Liver (tissue), 9 donors: Measurements from ENCODE around the gene EEF1A1. TPM values are rescaled to one million over a fixed set of nuclear protein-coding genes. Genes with fewer than 3 reads are reported as not detected.

Source experiments
- DNase-seq: peaks from one replicate; pipeline ENCODE4 v3.0.0-alpha.2; 2017; ENCODE audit warnings: low spot score
- H3K27ac ChIP-seq, 2 donors: one replicate each; pipeline ENCODE4 v1.7.0; 2013; ENCODE audit warnings: inconsistent platforms in 2 of 2, low read length in 2 of 2, control low read depth in 1 of 2, low read depth in 1 of 2, mild to moderate bottlenecking in 1 of 2
- H3K27me3 ChIP-seq, 4 donors: one replicate each; pipeline versions ENCODE4 v1.6.1 to v1.7.0; 2013; ENCODE audit warnings: low read length in 3 of 4, inconsistent platforms in 1 of 4, mild to moderate bottlenecking in 1 of 4, moderate library complexity in 1 of 4; ENCODE audit not compliant: control insufficient read depth in 4 of 4, insufficient read depth in 4 of 4
- H3K36me3 ChIP-seq, 4 donors: one replicate each; pipeline versions ENCODE4 v1.6.1 to v1.7.0; 2013; ENCODE audit warnings: low read length in 3 of 4, mild to moderate bottlenecking in 3 of 4, low read depth in 1 of 4, moderate library complexity in 1 of 4; ENCODE audit not compliant: control insufficient read depth in 4 of 4, insufficient read depth in 3 of 4
- H3K4me1 ChIP-seq, 4 donors: one replicate each; pipeline versions ENCODE4 v1.6.1 to v1.7.0; 2013; ENCODE audit warnings: low read length in 3 of 4, mild to moderate bottlenecking in 3 of 4, moderate library complexity in 1 of 4; ENCODE audit not compliant: control insufficient read depth in 4 of 4, insufficient read depth in 4 of 4
- H3K4me3 ChIP-seq, 3 donors: one replicate each; pipeline versions ENCODE4 v1.6.1 to v1.7.0; 2013; ENCODE audit warnings: low read length in 3 of 3, control low read depth in 1 of 3, low read depth in 1 of 3, mild to moderate bottlenecking in 1 of 3
- H3K9ac ChIP-seq, 2 donors: one replicate each; pipeline ENCODE4 v1.7.0; 2013; ENCODE audit warnings: low read length in 2 of 2, mild to moderate bottlenecking in 2 of 2, moderate library complexity in 2 of 2, control low read depth in 1 of 2, low read depth in 1 of 2
- H3K9me3 ChIP-seq, 4 donors: one replicate each; pipeline versions ENCODE4 v1.6.1 to v1.7.0; 2013; ENCODE audit warnings: low read length in 3 of 4; ENCODE audit not compliant: control insufficient read depth in 4 of 4
- CTCF ChIP-seq: fragments of 150-350 bp; IDR thresholded peaks from 2 replicates; pipeline ENCODE4 v1.5.1; 2017; ENCODE audit warnings: improper control_type of control experiment, low read depth, low read length; ENCODE audit not compliant: missing input control
- EGR1 ChIP-seq, 2 donors: IDR thresholded peaks; 2 replicates each; pipeline ENCODE4 v1.6.1; 2016 to 2018; ENCODE audit warnings: antibody characterized with exemption in 2 of 2, low read depth in 2 of 2
- FOXA1 ChIP-seq: IDR thresholded peaks from 2 replicates; pipeline ENCODE4 v1.6.1; 2016; ENCODE audit warnings: antibody characterized with exemption
- FOXA2 ChIP-seq: IDR thresholded peaks from 2 replicates; pipeline ENCODE4 v1.6.1; 2016; ENCODE audit warnings: antibody characterized with exemption
- GABPA ChIP-seq, 2 donors: IDR thresholded peaks in 1 of 2; conservative IDR thresholded peaks in 1 of 2; 2 replicates each; pipeline ENCODE4 v1.6.1; 2016; ENCODE audit warnings: antibody characterized with exemption in 2 of 2, mild to moderate bottlenecking in 1 of 2, moderate library complexity in 1 of 2
- HNF4A ChIP-seq, 2 donors: conservative IDR thresholded peaks; 2 replicates each; pipeline ENCODE4 v1.6.1; 2016; ENCODE audit warnings: antibody characterized with exemption in 2 of 2, mild to moderate bottlenecking in 2 of 2
- HNF4G ChIP-seq: IDR thresholded peaks from 2 replicates; pipeline ENCODE4 v1.6.1; 2016; ENCODE audit warnings: antibody characterized with exemption
- JUND ChIP-seq, 2 donors: IDR thresholded peaks; 2 replicates each; pipeline ENCODE4 v1.6.1; 2016; ENCODE audit warnings: antibody characterized with exemption in 2 of 2
- RAD21 ChIP-seq, 2 donors: IDR thresholded peaks; 2 replicates each; pipeline ENCODE4 v1.6.1; 2016; ENCODE audit warnings: antibody characterized with exemption in 2 of 2, mild to moderate bottlenecking in 2 of 2
- RXRA ChIP-seq, 2 donors: IDR thresholded peaks; 2 replicates each; pipeline ENCODE4 v1.6.1; 2017 to 2018; ENCODE audit warnings: antibody characterized with exemption in 2 of 2, mild to moderate bottlenecking in 1 of 2
- SP1 ChIP-seq: IDR thresholded peaks from 2 replicates; pipeline ENCODE4 v1.6.1; 2018; ENCODE audit warnings: antibody characterized with exemption, mild to moderate bottlenecking
- TAF1 ChIP-seq: conservative IDR thresholded peaks from 2 replicates; pipeline ENCODE4 v1.6.1; 2016; ENCODE audit warnings: antibody characterized with exemption, mild to moderate bottlenecking
- YY1 ChIP-seq: IDR thresholded peaks from 2 replicates; pipeline ENCODE4 v1.6.1; 2016; ENCODE audit warnings: antibody characterized with exemption, mild to moderate bottlenecking
- WGBS: extraction: QIAGEN DNeasy Blood & Tissue Kit; methylation state at CpG from one replicate; pipeline ENCODE4 v1.1.7; 2013; 5-methylcytosine and 5-hydroxymethylcytosine counted together
- polyA plus RNA-seq, 2 donors: library from polyadenylated mRNA; stranded (reverse) in 1 of 2; unstranded in 1 of 2; fragments of 200-250 nt in 1 of 2; fragments of >200 nt in 1 of 2; fragmentation: Nextera tagmentation in 1 of 2; extraction: Ambion mirVana in 1 of 2; gene quantifications; one replicate each; pipeline versions ENCODE4 v1.2.1 to v1.2.3, GENCODE V29; 2013 to 2015
- total RNA-seq, 2 donors: library from RNA; depleted of rRNA; stranded (reverse); fragments of >200 nt; gene quantifications; one replicate each; pipeline ENCODE4 v1.2.3, GENCODE V29; 2014
- TF ChIP-seq, protein P1 (sequence below): IDR thresholded peaks from 2 replicates; pipeline ENCODE4 v1.6.1; 2016; ENCODE audit warnings: antibody characterized with exemption, mild to moderate bottlenecking
- TF ChIP-seq, protein P2 (sequence below): IDR thresholded peaks from 2 replicates; pipeline ENCODE4 v1.6.1; 2016; ENCODE audit warnings: antibody characterized with exemption
- TF ChIP-seq, protein P3 (sequence below): IDR thresholded peaks from 2 replicates; pipeline ENCODE4 v1.6.1; 2016; ENCODE audit warnings: antibody characterized with exemption
- TF ChIP-seq, protein P4 (sequence below): IDR thresholded peaks from 2 replicates; pipeline ENCODE4 v1.6.1; 2016; ENCODE audit warnings: antibody characterized with exemption
- donor health status: healthy.
- donor health status: healthy.
- donor health status: healthy.
- donor health status: healthy.
- donor health status: healthy.

EEF1A1 gene
- total and polyA plus RNA-seq, 4 donors: 1,383 to 7,379 (median 3,535) TPM

GRCh38 chr6:73484438-73484837 lies 36.4 kb downstream of the EEF1A1 start:
- H3K4me1 ChIP-seq: peaks cover 0 to 4% (median 0%) of the 10 kb centered on the region in 4 donors
- 91% methylated on average over 2 of the region's 2 CpGs for WGBS
- no peak overlapping the region for H3K4me3 ChIP-seq
- TF ChIP-seq, protein P1, sequence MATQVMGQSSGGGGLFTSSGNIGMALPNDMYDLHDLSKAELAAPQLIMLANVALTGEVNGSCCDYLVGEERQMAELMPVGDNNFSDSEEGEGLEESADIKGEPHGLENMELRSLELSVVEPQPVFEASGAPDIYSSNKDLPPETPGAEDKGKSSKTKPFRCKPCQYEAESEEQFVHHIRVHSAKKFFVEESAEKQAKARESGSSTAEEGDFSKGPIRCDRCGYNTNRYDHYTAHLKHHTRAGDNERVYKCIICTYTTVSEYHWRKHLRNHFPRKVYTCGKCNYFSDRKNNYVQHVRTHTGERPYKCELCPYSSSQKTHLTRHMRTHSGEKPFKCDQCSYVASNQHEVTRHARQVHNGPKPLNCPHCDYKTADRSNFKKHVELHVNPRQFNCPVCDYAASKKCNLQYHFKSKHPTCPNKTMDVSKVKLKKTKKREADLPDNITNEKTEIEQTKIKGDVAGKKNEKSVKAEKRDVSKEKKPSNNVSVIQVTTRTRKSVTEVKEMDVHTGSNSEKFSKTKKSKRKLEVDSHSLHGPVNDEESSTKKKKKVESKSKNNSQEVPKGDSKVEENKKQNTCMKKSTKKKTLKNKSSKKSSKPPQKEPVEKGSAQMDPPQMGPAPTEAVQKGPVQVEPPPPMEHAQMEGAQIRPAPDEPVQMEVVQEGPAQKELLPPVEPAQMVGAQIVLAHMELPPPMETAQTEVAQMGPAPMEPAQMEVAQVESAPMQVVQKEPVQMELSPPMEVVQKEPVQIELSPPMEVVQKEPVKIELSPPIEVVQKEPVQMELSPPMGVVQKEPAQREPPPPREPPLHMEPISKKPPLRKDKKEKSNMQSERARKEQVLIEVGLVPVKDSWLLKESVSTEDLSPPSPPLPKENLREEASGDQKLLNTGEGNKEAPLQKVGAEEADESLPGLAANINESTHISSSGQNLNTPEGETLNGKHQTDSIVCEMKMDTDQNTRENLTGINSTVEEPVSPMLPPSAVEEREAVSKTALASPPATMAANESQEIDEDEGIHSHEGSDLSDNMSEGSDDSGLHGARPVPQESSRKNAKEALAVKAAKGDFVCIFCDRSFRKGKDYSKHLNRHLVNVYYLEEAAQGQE: no peak
- TF ChIP-seq TAF1: no peak
- no peak for TF ChIP-seq GABPA (IDR thresholded peaks at IDR 0.05 in 1 of 2, conservative IDR thresholded peaks at IDR 0.05 in 1 of 2)
- no peak for TF ChIP-seq RXRA (IDR thresholded peaks at IDR 0.05)
- TF ChIP-seq FOXA1: no peak
- no peak for TF ChIP-seq RAD21 (IDR thresholded peaks at IDR 0.05)
- no peaks in the 10 kb centered on the region for H3K27me3 ChIP-seq
- H3K9ac ChIP-seq: no peak overlapping the region
- no peaks in the 10 kb centered on the region for H3K9me3 ChIP-seq
- H3K36me3 ChIP-seq: peaks cover 22 to 71% (median 62%) of the 10 kb centered on the region in 4 donors
- DNase-seq: no peak
- H3K27ac ChIP-seq: no peak overlapping the region

GRCh38 chr6:73481969-73482368 lies 38.9 kb downstream of the EEF1A1 start:
- no peak overlapping the region for H3K9ac ChIP-seq

More at GRCh38 chr6:73481969-73482368, 38.9 kb downstream of the EEF1A1 start:
- peaks cover 0 to under 1% (median 0%) of the 10 kb centered on the region in 4 donors for H3K4me1 ChIP-seq
- TF ChIP-seq TAF1: no peak
- no peak for TF ChIP-seq FOXA2
- TF ChIP-seq RXRA (IDR thresholded peaks at IDR 0.05): no peak
- no peak for TF ChIP-seq FOXA1
- TF ChIP-seq, protein P1: no peak
- TF ChIP-seq, protein P2, sequence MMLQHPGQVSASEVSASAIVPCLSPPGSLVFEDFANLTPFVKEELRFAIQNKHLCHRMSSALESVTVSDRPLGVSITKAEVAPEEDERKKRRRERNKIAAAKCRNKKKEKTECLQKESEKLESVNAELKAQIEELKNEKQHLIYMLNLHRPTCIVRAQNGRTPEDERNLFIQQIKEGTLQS: no peak
- TF ChIP-seq EGR1 (IDR thresholded peaks at IDR 0.05; ENCODE audit: low read depth in 2 of 2): no peak
- no peak for TF ChIP-seq YY1
- TF ChIP-seq SP1: no peak
- TF ChIP-seq HNF4G: no peak
- TF ChIP-seq, protein P3, sequence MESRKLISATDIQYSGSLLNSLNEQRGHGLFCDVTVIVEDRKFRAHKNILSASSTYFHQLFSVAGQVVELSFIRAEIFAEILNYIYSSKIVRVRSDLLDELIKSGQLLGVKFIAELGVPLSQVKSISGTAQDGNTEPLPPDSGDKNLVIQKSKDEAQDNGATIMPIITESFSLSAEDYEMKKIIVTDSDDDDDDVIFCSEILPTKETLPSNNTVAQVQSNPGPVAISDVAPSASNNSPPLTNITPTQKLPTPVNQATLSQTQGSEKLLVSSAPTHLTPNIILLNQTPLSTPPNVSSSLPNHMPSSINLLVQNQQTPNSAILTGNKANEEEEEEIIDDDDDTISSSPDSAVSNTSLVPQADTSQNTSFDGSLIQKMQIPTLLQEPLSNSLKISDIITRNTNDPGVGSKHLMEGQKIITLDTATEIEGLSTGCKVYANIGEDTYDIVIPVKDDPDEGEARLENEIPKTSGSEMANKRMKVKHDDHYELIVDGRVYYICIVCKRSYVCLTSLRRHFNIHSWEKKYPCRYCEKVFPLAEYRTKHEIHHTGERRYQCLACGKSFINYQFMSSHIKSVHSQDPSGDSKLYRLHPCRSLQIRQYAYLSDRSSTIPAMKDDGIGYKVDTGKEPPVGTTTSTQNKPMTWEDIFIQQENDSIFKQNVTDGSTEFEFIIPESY: no peak
- TF ChIP-seq JUND (IDR thresholded peaks at IDR 0.05): no peak
- TF ChIP-seq HNF4A (conservative IDR thresholded peaks at IDR 0.05): no peak
- TF ChIP-seq, protein P4, sequence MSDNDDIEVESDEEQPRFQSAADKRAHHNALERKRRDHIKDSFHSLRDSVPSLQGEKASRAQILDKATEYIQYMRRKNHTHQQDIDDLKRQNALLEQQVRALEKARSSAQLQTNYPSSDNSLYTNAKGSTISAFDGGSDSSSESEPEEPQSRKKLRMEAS: no peak
- TF ChIP-seq CTCF: no peak
- TF ChIP-seq RAD21 (IDR thresholded peaks at IDR 0.05): no peak
- no peak for DNase-seq
- no peaks in the 10 kb centered on the region for H3K27me3 ChIP-seq
- H3K36me3 ChIP-seq: peaks cover 22 to 62% (median 59%) of the 10 kb centered on the region in 4 donors
- no peak overlapping the region for H3K27ac ChIP-seq
- no peaks in the 10 kb centered on the region for H3K9me3 ChIP-seq
- 95% methylated on average over 12 of the region's 12 CpGs for WGBS
- no peak overlapping the region for H3K4me3 ChIP-seq
